DOHH2 (cell line): ENCODE results near the gene RAD51D.

Experiments used
- H3F3A ChIP-seq: fragments of 200-600 bp; sonication (generic), shearing (Covaris generic); 2 replicates; pipeline ENCODE4 v1.6.0; 2016; ENCODE audit warnings: antibody characterized with exemption, mild to moderate bottlenecking; ENCODE audit not compliant: control insufficient read depth, insufficient read depth
- H3K27ac ChIP-seq: fragments of 200-600 bp; sonication (generic); 2 replicates; pipeline ENCODE4 v1.5.1; 2014; ENCODE audit warnings: low read depth, mild to moderate bottlenecking, low read length, moderate library complexity
- H3K27me3 ChIP-seq: fragments of 200-600 bp; sonication (generic); 2 replicates; pipeline ENCODE4 v1.6.1; 2014; ENCODE audit warnings: mild to moderate bottlenecking, low read length, mixed read lengths; ENCODE audit not compliant: control insufficient read depth
- H3K36me3 ChIP-seq: fragments of 200-600 bp; sonication (generic); 2 replicates; pipeline ENCODE4 v1.6.1; 2014; ENCODE audit warnings: mild to moderate bottlenecking, low read length, moderate library complexity, mixed read lengths; ENCODE audit not compliant: control insufficient read depth
- H3K4me1 ChIP-seq: fragments of 200-600 bp; sonication (generic); 2 replicates; pipeline ENCODE4 v1.6.1; 2014; ENCODE audit warnings: mild to moderate bottlenecking, low read length, mixed read lengths; ENCODE audit not compliant: control insufficient read depth
- H3K4me2 ChIP-seq: fragments of 200-600 bp; sonication (generic); 2 replicates; pipeline ENCODE4 v1.6.0; 2014; ENCODE audit warnings: mild to moderate bottlenecking, low read length, moderate library complexity
- H3K4me3 ChIP-seq: fragments of 200-600 bp; sonication (generic); 2 replicates; pipeline ENCODE4 v1.5.1; 2014; ENCODE audit warnings: mild to moderate bottlenecking, low read length, mixed read lengths
- H3K79me2 ChIP-seq: fragments of 200-600 bp; sonication (generic); 2 replicates; pipeline ENCODE4 v1.6.1; 2014; ENCODE audit warnings: mild to moderate bottlenecking, low read length, mixed read lengths; ENCODE audit not compliant: control insufficient read depth
- H3K9me2 ChIP-seq: fragments of 200-600 bp; sonication (generic); replicated peaks from 2 replicates; pipeline ENCODE4 v1.6.1; 2014; ENCODE audit warnings: mild to moderate bottlenecking, low read length, mixed read lengths; ENCODE audit not compliant: control insufficient read depth
- H3K9me3 ChIP-seq: fragments of 200-600 bp; sonication (generic); 2 replicates; pipeline ENCODE4 v1.6.1; 2014; ENCODE audit warnings: antibody characterized with exemption, low read length, mixed read lengths; ENCODE audit not compliant: control insufficient read depth, insufficient read depth
- H4K20me1 ChIP-seq: fragments of 200-600 bp; sonication (generic); 2 replicates; pipeline ENCODE4 v1.6.0; 2014; ENCODE audit warnings: low read depth, mild to moderate bottlenecking, antibody characterized with exemption, low read length, moderate library complexity; ENCODE audit not compliant: control insufficient read depth, insufficient read depth
- EZH2phosphoT487 ChIP-seq: fragments of 200-600 bp; sonication (generic); IDR thresholded peaks from 2 replicates; pipeline ENCODE4 v1.6.1; 2017; ENCODE audit warnings: borderline replicate concordance, mild to moderate bottlenecking, antibody characterized with exemption, low read length, moderate library complexity, mixed read lengths
- TF ChIP-seq, protein P1 (sequence below): fragments of 200-600 bp; sonication (generic); IDR thresholded peaks from one replicate; pipeline ENCODE4 v1.5.1; 2014; ENCODE audit warnings: antibody characterized with exemption, mild to moderate bottlenecking, low read depth, low read length; ENCODE audit not compliant: poor library complexity, severe bottlenecking

Gene RAD51D

DNA sequence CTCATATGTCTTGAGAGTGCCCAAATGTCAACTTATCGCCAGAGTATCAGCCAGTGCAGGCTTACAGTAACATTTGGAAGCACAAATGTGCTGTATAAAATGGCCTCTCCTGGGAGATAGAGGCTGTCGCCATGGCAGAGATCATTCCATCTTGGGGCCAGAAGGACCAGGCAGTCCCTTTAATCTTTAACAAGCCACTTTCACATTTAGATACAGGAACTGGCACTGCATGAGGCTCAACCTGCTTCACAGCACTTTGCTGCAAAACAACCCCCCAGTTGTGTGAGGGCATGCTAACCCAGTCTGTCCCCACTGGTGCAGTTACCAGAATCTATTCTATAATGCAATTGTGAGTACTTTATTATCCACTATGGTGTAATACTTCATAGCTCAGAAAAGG is 51.4 kb downstream of the RAD51D start:
- Histone ChIP-seq H3K4me1 (peaks cover 12% of the 10 kb centered on the region), H3K36me3 (no peaks in the 10 kb centered on the region), H3K79me2 (no peaks in the 10 kb centered on the region), H3K27ac (no peak overlapping the region), H3K4me3 (no peak overlapping the region), H3F3A (no peaks in the 10 kb centered on the region), H3K4me2 (no peak overlapping the region), H3K9me3 (no peaks in the 10 kb centered on the region), H4K20me1 (no peaks in the 10 kb centered on the region), H3K9me2 (no peaks in the 10 kb centered on the region), H3K27me3 (no peaks in the 10 kb centered on the region)
- TF ChIP-seq, protein P1, sequence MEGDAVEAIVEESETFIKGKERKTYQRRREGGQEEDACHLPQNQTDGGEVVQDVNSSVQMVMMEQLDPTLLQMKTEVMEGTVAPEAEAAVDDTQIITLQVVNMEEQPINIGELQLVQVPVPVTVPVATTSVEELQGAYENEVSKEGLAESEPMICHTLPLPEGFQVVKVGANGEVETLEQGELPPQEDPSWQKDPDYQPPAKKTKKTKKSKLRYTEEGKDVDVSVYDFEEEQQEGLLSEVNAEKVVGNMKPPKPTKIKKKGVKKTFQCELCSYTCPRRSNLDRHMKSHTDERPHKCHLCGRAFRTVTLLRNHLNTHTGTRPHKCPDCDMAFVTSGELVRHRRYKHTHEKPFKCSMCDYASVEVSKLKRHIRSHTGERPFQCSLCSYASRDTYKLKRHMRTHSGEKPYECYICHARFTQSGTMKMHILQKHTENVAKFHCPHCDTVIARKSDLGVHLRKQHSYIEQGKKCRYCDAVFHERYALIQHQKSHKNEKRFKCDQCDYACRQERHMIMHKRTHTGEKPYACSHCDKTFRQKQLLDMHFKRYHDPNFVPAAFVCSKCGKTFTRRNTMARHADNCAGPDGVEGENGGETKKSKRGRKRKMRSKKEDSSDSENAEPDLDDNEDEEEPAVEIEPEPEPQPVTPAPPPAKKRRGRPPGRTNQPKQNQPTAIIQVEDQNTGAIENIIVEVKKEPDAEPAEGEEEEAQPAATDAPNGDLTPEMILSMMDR: no peak
- TF ChIP-seq EZH2phosphoT487: no peak

DNA sequence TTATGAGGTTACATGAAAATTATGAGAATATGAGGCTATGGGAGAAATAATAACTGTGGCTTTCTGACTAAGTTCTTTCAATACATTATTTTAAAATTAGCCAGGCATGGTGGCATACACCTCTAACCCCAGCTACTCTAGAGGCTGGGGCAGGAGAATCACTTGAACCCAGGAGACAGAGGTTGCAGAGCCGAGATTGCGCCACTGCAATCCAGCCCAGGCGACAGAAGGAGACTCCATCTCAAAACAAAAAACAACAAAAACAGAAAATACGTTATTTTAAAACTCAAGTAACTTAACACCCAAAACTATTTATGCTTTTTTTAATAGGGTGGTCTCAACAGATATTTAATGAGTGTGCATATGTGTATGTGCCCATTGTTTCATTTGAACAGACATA is 53.8 kb downstream of the RAD51D start:
- no peaks in the 10 kb centered on the region for H4K20me1 ChIP-seq
- H3K36me3 ChIP-seq: no peaks in the 10 kb centered on the region
- H3K27me3 ChIP-seq: no peaks in the 10 kb centered on the region
- H3K9me3 ChIP-seq: no peaks in the 10 kb centered on the region
- H3K9me2 ChIP-seq: no peaks in the 10 kb centered on the region
- H3K79me2 ChIP-seq: no peaks in the 10 kb centered on the region
- no peak overlapping the region for H3K4me2 ChIP-seq
- TF ChIP-seq, protein P1: no peak
- no peak for TF ChIP-seq EZH2phosphoT487
- no peaks in the 10 kb centered on the region for H3F3A ChIP-seq
- no peak overlapping the region for H3K27ac ChIP-seq
- peaks cover 12% of the 10 kb centered on the region for H3K4me1 ChIP-seq
- H3K4me3 ChIP-seq: no peak overlapping the region

DNA sequence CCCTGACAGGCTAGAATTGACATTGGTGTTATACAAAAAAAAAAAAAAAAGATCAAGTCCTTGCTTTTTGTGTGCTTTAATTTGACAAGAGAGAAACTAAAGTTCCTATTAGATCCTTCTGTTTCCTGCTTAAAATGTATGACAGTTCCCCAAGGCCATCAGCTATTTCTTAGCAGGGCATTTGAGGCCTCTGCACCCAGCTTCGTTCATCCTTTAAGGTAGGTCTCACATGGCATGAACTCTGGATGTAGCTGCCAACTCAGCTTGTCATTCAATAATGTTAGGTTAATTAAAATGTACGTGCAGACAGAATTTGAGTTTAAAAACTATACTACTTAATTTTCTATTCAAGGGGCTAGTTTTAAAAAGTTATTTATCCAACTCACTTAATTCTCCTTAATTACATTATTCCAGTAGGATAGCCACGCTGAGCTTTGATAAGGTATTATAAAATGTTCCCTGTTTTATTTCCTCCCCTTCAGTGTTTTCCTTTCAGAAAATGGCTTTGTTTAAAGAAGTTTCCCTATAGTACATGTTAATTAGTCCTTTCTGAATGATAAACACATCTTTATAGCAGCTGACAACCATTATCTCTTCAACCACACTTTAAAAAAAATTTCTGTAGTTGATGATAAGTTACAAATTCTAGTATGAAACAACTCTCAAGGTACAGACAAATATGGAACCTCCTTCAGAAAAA is 55.0 kb downstream of the RAD51D start:
- Histone ChIP-seq H3K27me3 (no peaks in the 10 kb centered on the region), H4K20me1 (no peaks in the 10 kb centered on the region), H3K9me3 (no peaks in the 10 kb centered on the region), H3K79me2 (no peaks in the 10 kb centered on the region), H3K36me3 (no peaks in the 10 kb centered on the region), H3K9me2 (no peaks in the 10 kb centered on the region), H3K27ac (no peak overlapping the region), H3K4me2 (no peak overlapping the region), H3K4me1 (peaks cover 12% of the 10 kb centered on the region), H3K4me3 (no peak overlapping the region), H3F3A (no peaks in the 10 kb centered on the region)
- TF ChIP-seq, protein P1: no peak
- no peak for TF ChIP-seq EZH2phosphoT487
